ENCODE results near the gene TEKT5.

The TEKT5 gene

DNA sequence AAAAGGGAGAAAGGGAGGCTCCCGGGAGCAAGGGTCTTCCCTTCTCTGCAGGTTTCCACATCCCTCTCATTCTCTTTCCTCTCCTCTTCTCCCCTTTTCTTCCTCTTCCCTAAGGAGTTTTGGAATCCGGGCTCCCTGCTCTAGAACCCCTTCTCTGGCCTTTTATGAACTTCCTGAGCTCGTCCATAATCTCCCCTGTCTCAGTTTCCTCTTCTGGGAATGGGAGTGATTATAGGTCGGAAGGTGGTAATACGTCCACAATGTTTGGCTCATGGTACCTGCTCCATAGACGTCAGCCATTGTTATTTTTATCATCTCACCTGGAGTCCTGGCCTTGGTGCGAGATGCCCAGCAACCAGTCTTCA is 113.9 kb downstream of the TEKT5 start:
- DNase-seq (ENCODE audit: extremely low read depth, low read depth) = no peak
- H3K4me3 ChIP-seq (replicated peaks; ENCODE audit: low read depth, low read length) = peak overlapping the region; percentile 79
- TF ChIP-seq, protein P1, sequence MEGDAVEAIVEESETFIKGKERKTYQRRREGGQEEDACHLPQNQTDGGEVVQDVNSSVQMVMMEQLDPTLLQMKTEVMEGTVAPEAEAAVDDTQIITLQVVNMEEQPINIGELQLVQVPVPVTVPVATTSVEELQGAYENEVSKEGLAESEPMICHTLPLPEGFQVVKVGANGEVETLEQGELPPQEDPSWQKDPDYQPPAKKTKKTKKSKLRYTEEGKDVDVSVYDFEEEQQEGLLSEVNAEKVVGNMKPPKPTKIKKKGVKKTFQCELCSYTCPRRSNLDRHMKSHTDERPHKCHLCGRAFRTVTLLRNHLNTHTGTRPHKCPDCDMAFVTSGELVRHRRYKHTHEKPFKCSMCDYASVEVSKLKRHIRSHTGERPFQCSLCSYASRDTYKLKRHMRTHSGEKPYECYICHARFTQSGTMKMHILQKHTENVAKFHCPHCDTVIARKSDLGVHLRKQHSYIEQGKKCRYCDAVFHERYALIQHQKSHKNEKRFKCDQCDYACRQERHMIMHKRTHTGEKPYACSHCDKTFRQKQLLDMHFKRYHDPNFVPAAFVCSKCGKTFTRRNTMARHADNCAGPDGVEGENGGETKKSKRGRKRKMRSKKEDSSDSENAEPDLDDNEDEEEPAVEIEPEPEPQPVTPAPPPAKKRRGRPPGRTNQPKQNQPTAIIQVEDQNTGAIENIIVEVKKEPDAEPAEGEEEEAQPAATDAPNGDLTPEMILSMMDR (IDR thresholded peaks at IDR 0.05; ENCODE audit: low read depth, low read length, missing control alignments) = no peak

DNA sequence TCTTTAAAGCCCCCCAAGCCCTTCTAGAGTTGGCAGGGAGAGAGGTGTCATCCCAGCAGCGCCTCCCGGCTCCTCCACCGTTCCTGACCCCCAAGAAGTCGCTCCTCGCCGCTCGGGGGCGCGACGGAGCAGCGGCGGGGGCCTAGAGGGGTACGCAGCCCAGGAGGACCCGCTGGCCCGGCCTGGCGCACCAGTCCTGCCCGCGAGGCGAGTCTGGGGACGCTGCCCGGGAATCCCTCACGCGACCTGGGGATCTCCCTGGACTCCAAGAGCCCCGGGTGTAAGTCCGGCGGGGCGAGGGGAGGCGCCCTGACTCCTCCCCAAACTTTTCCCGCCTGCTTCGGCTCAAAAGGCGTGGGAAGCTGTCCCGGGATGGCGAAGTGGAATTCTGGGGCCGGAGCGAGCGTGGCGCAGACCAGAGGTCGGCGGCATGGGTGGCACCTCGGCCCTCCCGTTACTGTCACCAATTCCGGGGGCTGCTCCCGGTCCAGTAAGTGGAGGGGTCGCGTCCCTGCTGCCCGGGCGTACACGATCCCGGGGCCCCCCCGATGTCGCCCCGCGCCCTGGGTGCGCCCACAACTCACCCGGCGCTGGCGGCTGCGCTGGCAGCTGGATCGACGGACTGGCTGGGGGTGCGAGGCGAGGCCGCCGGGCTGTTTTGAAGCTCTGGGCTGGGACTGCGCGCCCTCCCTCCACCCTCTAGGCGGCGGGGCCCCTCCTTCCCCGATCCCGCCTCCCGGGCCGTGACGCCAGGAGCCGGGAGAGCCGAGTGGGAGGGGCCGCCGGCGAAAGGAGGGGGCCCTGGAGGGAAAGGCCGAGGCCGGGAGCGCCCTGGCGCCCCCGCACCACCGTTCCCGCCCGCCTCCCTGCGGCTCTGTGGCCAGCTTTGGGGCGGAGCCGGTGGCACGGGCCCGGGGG is 114.5 kb downstream of the TEKT5 start, which contains the start of gene EMP2:
Gene EMP2, minus strand, starts transcription at position 634 of the 918 bp plus-strand sequence. CDS start 32,981 bp downstream, outside the sequence.
- H3K4me3 ChIP-seq (replicated peaks; ENCODE audit: low read depth, low read length) = peak within 1 kb of the TSS; percentile 79
- TF ChIP-seq, protein P1 (IDR thresholded peaks at IDR 0.05; ENCODE audit: low read depth, low read length, missing control alignments) = peak; percentile 66
- DNase-seq (ENCODE audit: extremely low read depth, low read depth) = no peak

DNA sequence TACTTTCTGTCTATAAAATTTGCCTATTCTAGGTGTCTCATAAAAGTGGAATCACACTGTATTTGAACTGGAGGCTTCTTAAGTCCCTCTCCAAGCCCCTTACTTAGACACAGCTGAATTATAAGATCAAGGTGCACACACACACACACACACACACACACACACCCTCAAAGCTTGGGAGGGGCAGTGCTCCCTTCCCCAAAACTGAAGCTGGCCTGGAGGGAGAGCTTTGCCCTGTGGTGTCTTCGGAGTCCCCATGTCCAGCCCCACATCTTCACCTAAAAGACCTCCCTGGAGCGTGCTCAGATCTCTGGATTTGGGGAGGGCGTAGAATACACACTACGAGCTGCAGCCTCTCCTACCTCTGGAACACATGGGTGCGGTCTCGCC is 115.2 kb downstream of the TEKT5 start:
- H3K4me3 ChIP-seq (replicated peaks; ENCODE audit: low read depth, low read length) = peak overlapping the region; percentile 79
- TF ChIP-seq, protein P1 (IDR thresholded peaks at IDR 0.05; ENCODE audit: low read depth, low read length, missing control alignments) = no peak
- no peak for DNase-seq (ENCODE audit: extremely low read depth, low read depth)

DNA sequence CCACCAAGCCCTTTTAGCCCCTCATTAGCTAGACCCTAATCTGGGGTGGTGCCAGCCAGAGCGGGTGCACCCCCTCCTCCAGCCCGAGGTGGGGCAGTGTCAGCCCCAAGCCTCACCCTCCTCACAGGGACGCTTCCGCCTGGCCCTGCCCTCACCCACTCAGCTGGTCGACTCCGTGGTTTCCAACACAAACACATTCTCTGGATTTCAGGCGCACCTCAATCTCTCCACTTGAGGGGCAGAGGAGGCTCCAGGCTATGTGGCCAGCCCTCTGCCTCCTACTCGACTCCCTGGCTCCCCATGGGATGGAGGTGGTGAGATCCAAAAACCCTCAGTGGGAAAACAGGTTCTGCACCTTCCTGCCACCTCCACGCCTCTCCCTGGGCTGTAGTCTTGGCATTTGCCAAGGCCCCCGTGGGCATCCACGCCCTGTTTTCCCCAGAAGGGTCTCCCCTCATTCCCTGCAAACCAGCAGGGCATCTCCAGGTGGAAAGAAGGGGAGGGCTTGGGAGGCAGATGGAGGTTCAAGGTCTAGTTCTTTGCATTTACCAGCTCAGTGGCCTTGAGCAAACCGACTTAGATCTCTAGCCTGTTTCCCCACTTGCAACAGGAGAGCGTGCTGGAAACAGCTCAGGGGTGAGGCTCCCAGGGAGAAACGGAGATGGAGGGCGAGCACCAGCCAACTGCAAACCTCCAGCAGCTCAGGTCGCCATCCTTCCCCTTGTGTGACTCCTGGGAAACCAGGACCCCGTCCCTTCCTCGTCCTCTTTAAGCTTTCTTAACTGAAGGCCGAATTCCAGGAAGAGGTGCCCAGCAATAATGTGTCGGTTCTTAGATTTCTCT is 116.0 kb downstream of the TEKT5 start:
- TF ChIP-seq, protein P1 (IDR thresholded peaks at IDR 0.05; ENCODE audit: low read depth, low read length, missing control alignments) = no peak
- DNase-seq (ENCODE audit: extremely low read depth, low read depth) = no peak
- peak overlapping the region; percentile 79 for H3K4me3 ChIP-seq (replicated peaks; ENCODE audit: low read depth, low read length)
